MCF 10A (cell line): ENCODE data around the gene SYCE1L. TPM values are rescaled to one million over a fixed set of nuclear protein-coding genes. Genes with fewer than 3 reads are reported as not detected.
"Not testable (repeated sequence)": the region's sequence is repeated elsewhere in the genome, so short reads cannot be mapped to it uniquely, and the experiment has no call there.

Experiments
- Bru-seq: library from RNA; stranded (reverse); fragments of 400-500 nt; gene quantifications from one replicate; lab custom pipeline; 2021; lab: Mats Ljungman, UMichigan
- BruChase-seq, 2 experiments: library from RNA; stranded (reverse); fragments of 400-500 nt; gene quantifications; one replicate each; lab custom pipeline; 2021; lab: Mats Ljungman, UMichigan
- BruUV-seq: library from RNA; stranded (reverse); fragments of 400-500 nt; replicated peaks from 2 replicates; lab custom pipeline; 2021; lab: Mats Ljungman, UMichigan
- CTCF ChIA-PET: fragments of 300-600 bp; sonication (Branson Sonifier 250); formaldehyde crosslinking; extraction: SDS; loops from one replicate; lab custom pipeline; 2021; ENCODE audit warnings: antibody characterized with exemption, inconsistent platforms; lab: Yijun Ruan, JAX
- POLR2A ChIA-PET: fragments of 300-600, 350-650 bp; sonication (Branson Sonifier 250); formaldehyde crosslinking; extraction: SDS; loops from one replicate; lab custom pipeline; 2020; ENCODE audit warnings: antibody characterized with exemption, inconsistent platforms; lab: Yijun Ruan, JAX
- DNase-seq: peaks from one replicate; pipeline ENCODE4 v3.0.0-alpha.2; 2018; ENCODE audit not compliant: unreplicated experiment
- H3K27ac Mint-ChIP-seq: one replicate; pipeline ENCODE4 v1.8.0; 2022; ENCODE audit warnings: mild to moderate bottlenecking, low read depth, mixed read lengths; ENCODE audit not compliant: unreplicated experiment
- H3K27me3 Mint-ChIP-seq: one replicate; pipeline ENCODE4 v1.8.0; 2022; ENCODE audit warnings: mixed read lengths; ENCODE audit not compliant: insufficient read depth, unreplicated experiment
- H3K36me3 Mint-ChIP-seq: one replicate; pipeline ENCODE4 v1.8.0; 2022; ENCODE audit warnings: mild to moderate bottlenecking, moderate library complexity, mixed read lengths; ENCODE audit not compliant: insufficient read depth, unreplicated experiment
- H3K4me1 Mint-ChIP-seq: one replicate; pipeline ENCODE4 v1.8.0; 2022; ENCODE audit warnings: mixed read lengths; ENCODE audit not compliant: insufficient read depth, unreplicated experiment
- H3K4me3 Mint-ChIP-seq: one replicate; pipeline ENCODE4 v1.8.0; 2022; ENCODE audit warnings: mild to moderate bottlenecking, moderate library complexity, mixed read lengths; ENCODE audit not compliant: unreplicated experiment
- H3K9me3 Mint-ChIP-seq: one replicate; pipeline ENCODE4 v1.8.0; 2022; ENCODE audit warnings: mixed read lengths; ENCODE audit not compliant: unreplicated experiment
- intact Hi-C: fragments of 100-400 bp; cut with micrococcal nuclease; formaldehyde crosslinking; loops from 2 replicates; pipeline ENCODE4 v1.14.1; 2022
- long read RNA-seq: library from polyadenylated mRNA; stranded (forward); transcript quantifications from one replicate; pipeline ENCODE4 v2.0.0, GENCODE V29; 2022
- total RNA-seq: library from RNA; stranded (reverse); gene quantifications from 2 replicates; pipeline ENCODE4 v1.2.3, GENCODE V29; 2022
- TF ChIP-seq, protein P1 (sequence below): fragments of 200-600 bp; IDR thresholded peaks from one replicate; pipeline ENCODE4 v1.8.0; 2022; ENCODE audit warnings: antibody characterized with exemption, mild to moderate bottlenecking; ENCODE audit not compliant: unreplicated experiment

The SYCE1L gene, protein sequence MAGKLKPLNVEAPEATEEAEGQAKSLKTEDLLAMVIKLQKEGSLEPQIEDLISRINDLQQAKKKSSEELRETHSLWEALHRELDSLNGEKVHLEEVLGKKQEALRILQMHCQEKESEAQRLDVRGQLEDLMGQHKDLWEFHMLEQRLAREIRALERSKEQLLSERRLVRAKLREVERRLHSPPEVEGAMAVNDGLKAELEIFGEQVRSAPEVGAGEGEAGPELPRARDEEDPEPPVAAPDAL
- 9.0 and 12.2 TPM in 2 replicates for total RNA-seq
- percentile 57 among the genes with signal in this experiment for Bru-seq, nascent RNA
- percentile 37 among the genes with signal in this experiment for BruChase-seq, experiment 1, labeled RNA remaining after a 6-hour chase
- BruChase-seq, experiment 2, labeled RNA remaining after a 2-hour chase = percentile 45 among the genes with signal in this experiment
- long read RNA-seq, partial matches to known transcripts = 13 of 18 reads
- long read RNA-seq, other reads (novel, unspliced or antisense) = 5 of 18 reads

DNA sequence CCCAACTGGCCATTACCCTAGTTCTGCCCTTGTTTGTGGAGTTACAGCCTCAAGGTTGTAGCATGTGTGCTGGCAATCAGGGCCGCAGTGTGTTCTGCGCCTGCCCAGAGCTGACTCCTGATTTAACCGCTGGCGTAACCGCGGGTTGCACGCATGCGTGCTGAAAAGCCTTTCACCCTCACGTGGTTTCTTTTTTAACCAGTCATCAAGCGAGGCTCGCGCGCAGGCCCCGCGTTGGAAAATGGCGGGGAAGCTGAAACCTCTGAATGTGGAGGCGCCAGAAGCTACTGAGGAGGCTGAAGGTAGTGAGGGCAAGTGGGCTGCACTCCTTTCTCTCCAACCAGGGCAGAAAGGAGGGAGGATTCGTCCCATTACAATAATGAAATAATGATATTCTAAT lies at the start of gene SYCE1L:
Gene SYCE1L, plus strand, starts transcription at position 198 of the 400 bp plus-strand sequence. Its CDS starts 44 bp downstream, at position 242.
- DNase-seq = no peak
- POLR2A ChIA-PET = interaction anchor here (0.6 kb wide), 1 partner anchor 1200 kb away, joined by 3 read pairs; no protein-coding TSS in a partner anchor
- TF ChIP-seq, protein P1, sequence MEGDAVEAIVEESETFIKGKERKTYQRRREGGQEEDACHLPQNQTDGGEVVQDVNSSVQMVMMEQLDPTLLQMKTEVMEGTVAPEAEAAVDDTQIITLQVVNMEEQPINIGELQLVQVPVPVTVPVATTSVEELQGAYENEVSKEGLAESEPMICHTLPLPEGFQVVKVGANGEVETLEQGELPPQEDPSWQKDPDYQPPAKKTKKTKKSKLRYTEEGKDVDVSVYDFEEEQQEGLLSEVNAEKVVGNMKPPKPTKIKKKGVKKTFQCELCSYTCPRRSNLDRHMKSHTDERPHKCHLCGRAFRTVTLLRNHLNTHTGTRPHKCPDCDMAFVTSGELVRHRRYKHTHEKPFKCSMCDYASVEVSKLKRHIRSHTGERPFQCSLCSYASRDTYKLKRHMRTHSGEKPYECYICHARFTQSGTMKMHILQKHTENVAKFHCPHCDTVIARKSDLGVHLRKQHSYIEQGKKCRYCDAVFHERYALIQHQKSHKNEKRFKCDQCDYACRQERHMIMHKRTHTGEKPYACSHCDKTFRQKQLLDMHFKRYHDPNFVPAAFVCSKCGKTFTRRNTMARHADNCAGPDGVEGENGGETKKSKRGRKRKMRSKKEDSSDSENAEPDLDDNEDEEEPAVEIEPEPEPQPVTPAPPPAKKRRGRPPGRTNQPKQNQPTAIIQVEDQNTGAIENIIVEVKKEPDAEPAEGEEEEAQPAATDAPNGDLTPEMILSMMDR = no peak
- Mint-ChIP-seq H3K27ac (no peak within 1 kb of the TSS), H3K27me3 (no peaks in the 10 kb centered on the region), H3K4me1 (no peaks in the 10 kb centered on the region), H3K4me3 (no peak within 1 kb of the TSS), H3K36me3 (peaks cover 38% of the 10 kb centered on the region), H3K9me3 (no peaks in the 10 kb centered on the region)
- BruUV-seq = no TSS peak
- intact Hi-C loops = no loop called here
- CTCF ChIA-PET = no interaction called here

DNA sequence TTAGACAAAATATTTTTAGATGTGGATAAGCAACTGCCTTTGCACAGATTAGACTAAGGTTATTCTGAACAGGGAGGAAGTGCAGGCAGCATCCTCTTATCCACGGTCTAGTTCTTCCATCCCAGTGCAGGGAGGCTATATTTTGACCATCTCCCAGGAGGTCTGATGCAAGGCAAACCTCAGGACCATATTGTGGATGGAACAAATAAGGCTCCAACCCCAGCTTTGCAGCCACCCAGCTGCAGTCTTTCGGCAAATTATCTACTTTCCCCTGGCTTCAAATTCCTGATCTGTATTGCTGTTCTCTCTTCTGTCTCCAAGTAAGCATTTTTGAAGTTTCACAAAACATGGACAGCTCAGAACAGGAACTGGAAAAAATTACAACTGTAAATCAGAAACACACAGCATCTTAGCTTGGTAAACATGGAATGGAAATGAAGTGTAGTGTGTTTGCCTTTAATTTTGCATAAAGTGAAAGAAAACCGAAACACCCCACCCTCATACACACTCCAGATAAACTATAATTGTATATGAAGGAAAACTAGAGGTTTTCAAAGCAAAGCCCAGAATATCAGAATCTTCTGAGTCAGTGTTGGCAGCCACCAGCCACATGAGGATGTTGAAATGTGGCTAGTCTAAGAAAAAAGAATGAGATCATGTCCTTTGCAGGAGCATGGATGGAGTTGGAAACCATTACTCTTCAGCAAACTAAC lies 41.7 kb upstream of the SYCE1L start:
- TF ChIP-seq, protein P1 = no peak
- no peaks in the 10 kb centered on the region for H3K27me3 Mint-ChIP-seq
- CTCF ChIA-PET = interaction anchor here (2.4 kb wide), 1 partner anchor 13 kb away, joined by 14 read pairs; no protein-coding TSS in a partner anchor
- intact Hi-C loops = no loop called here
- no peaks in the 10 kb centered on the region for H3K9me3 Mint-ChIP-seq
- H3K4me1 Mint-ChIP-seq = peaks cover 5% of the 10 kb centered on the region
- no peaks in the 10 kb centered on the region for H3K36me3 Mint-ChIP-seq
- POLR2A ChIA-PET = no interaction called here
- BruUV-seq = no TSS peak
- no peak for DNase-seq
- no peak overlapping the region for H3K4me3 Mint-ChIP-seq
- H3K27ac Mint-ChIP-seq = no peak overlapping the region

DNA sequence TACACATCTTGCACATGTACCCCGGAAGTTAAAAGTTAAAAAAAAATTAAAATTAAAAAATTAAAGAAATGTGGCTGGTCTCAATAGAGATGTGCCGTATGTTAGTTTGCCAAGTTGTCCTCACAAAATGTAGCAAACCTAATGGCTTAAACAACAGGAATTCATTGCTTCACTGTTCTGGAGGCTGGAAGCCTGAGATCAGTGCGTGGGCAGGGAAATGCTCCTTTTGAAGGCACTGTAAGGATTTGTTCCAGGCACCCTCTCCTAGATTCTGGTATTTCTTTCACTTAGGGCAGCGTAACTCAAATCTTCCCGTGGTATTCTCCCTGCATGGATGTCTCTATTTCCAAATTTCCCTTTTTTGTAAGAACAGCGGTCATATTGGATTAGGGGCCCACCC lies 40.9 kb upstream of the SYCE1L start:
- H3K9me3 Mint-ChIP-seq = no peaks in the 10 kb centered on the region
- H3K4me3 Mint-ChIP-seq = no peak overlapping the region
- H3K27ac Mint-ChIP-seq = no peak overlapping the region
- H3K36me3 Mint-ChIP-seq = no peaks in the 10 kb centered on the region
- DNase-seq = no peak
- BruUV-seq = no TSS peak
- TF ChIP-seq, protein P1 = no peak
- peaks cover 5% of the 10 kb centered on the region for H3K4me1 Mint-ChIP-seq
- POLR2A ChIA-PET = no interaction called here
- intact Hi-C loops = no loop called here
- CTCF ChIA-PET = interaction anchor here (2.4 kb wide), 1 partner anchor 12 kb away, joined by 14 read pairs; no protein-coding TSS in a partner anchor
- H3K27me3 Mint-ChIP-seq = no peaks in the 10 kb centered on the region

DNA sequence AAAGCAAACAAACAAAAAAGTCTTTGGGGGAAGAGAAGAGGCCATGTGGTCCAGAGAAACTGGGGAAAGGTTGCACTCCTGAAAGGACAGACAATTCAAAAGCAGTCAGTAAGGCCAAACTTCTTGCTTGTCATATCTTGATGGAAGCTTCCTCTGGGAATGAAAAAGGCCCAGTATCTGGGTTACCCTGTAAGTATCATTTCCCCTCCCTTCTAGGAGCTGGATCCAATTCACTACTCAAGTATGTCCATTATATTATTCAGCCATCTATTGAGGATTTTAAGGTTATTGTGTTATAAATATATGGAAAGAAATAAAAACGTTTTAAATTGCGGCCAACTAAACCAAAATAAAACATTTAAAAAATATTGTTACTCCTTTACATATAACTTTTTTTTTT lies 34.2 kb upstream of the SYCE1L start:
- no peaks in the 10 kb centered on the region for H3K4me1 Mint-ChIP-seq
- no peak for DNase-seq
- ChIA-PET POLR2A (no interaction called here), CTCF (interaction anchor here (0.6 to 1.2 kb wide), 3 partner anchors 10 to 1262 kb away, joined by 3 read pairs; no protein-coding TSS in a partner anchor)
- no peaks in the 10 kb centered on the region for H3K9me3 Mint-ChIP-seq
- H3K36me3 Mint-ChIP-seq = no peaks in the 10 kb centered on the region
- BruUV-seq = no TSS peak
- no peak overlapping the region for H3K27ac Mint-ChIP-seq
- TF ChIP-seq, protein P1 = no peak
- intact Hi-C loops = no loop called here
- H3K27me3 Mint-ChIP-seq = no peaks in the 10 kb centered on the region
- H3K4me3 Mint-ChIP-seq = no peak overlapping the region

DNA sequence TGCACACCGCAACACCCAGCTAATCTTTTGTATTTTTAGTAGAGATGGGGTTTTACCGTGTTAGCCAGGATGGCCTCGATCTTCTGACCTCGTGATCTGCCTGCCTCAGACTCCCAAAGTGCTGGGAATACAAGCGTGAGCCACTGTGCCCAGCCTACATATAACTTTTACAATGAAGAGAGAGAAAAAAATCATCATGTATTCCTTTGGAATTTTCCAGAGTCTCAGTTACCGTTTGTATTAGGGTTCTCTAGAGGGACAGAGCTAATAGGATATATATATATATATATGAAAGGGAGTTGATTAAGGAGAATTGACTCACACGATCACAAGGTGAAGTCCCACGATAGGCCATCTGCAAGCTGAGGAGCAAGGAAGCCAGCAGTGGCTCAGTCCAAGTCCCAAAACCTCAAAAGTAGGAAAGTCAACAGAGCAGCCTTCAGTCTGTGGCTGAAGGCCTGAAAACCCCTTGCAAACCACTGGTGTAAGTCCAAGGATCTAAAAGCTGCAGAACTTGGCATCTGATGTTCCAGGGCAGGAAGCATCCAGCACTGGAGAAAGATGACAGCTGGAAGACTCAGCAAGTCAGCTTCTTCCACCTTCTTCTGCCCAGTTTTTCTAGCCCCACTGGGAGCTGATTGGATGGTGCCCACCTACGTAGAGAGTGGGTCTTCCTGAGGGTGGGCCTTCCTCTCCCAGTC lies 33.5 kb upstream of the SYCE1L start:
- BruUV-seq, H3K27me3 Mint-ChIP-seq, DNase-seq, intact Hi-C loops, H3K27ac Mint-ChIP-seq, H3K4me3 Mint-ChIP-seq, H3K4me1 Mint-ChIP-seq, POLR2A ChIA-PET, H3K9me3 Mint-ChIP-seq, H3K36me3 Mint-ChIP-seq: not testable (repeated sequence)
- CTCF ChIA-PET = interaction anchor here (0.6 to 1.7 kb wide), 4 partner anchors 9 to 1263 kb away, joined by 3 to 4 read pairs (median 4); no protein-coding TSS in a partner anchor
